ENCODE measurements around the gene HOXA3.
A peak's percentile ranks its signal among the peaks of the same experiment; 100 is the strongest.

Gene HOXA3
- total RNA-seq = 0 to 0.09 (median 0) reads per million in 3 donors

DNA sequence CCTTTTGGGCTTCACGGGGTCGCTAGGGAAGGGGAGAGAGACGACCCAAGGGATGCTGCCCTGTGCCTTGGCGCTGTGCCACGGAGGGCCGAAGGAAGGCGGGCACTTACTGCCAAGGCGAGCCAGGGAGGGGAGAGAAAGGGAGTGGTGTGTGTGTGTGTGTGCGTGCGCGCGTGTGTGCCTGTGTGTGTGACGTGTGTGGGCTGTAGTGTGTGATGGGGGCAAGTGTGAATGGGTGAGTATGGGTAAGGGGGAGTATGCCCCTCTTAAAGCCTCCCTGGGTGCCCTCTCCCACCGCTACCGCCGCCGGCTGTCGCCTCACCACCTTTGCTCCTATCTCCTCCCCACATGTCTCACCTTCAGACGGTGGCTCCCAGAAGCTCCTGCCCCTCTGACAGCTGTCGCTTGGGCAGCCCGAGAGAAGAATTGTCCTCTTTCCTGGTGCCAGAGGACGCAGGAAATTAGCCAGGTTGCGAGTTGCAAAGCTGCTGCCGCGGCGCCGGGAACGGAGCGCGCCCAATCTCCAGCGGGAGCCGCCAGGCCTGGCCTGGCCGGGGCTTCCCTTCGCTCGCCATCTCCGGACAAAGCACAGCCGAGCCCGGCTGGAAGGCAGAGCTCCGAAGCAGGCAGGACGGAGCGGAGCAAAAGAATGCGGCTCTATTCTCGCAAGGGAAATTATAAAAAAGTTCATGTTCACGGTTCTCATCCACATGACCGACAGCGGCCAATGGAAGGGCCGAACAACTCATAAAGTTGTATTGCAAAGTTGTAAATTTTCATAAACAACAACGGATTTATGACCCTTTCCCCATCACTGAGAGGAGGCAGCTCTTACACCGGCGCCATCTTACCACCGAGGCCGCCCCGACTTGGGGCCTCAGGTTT is at the start of gene HOXA3:
Gene HOXA3 (minus strand): TSS at position 653 of the 885 bp plus-strand sequence. CDS start 41,943 bp downstream, outside the sequence.
- no peaks in the 10 kb centered on the region for H3K9me3 ChIP-seq (ENCODE audit: control insufficient read depth, low read length)
- no peak for DNase-seq
- H3K27me3 ChIP-seq (replicated peaks; ENCODE audit: control insufficient read depth, insufficient read depth, low read length, poor library complexity, severe bottlenecking) = peaks cover 91% of the 10 kb centered on the region
- peak within 1 kb of the TSS; percentile 48 for H3K4me3 ChIP-seq (ENCODE audit: insufficient read depth, low read depth, low read length, poor library complexity, severe bottlenecking)
- peaks cover 46% of the 10 kb centered on the region for H3K4me1 ChIP-seq (ENCODE audit: control insufficient read depth, insufficient read depth, low read length, poor library complexity, severe bottlenecking)
- no peak within 1 kb of the TSS for H3K27ac ChIP-seq (ENCODE audit: insufficient read depth, low read length, poor library complexity, severe bottlenecking)
- no peaks in the 10 kb centered on the region for H3K36me3 ChIP-seq (ENCODE audit: control insufficient read depth, insufficient read depth, low read length)

DNA sequence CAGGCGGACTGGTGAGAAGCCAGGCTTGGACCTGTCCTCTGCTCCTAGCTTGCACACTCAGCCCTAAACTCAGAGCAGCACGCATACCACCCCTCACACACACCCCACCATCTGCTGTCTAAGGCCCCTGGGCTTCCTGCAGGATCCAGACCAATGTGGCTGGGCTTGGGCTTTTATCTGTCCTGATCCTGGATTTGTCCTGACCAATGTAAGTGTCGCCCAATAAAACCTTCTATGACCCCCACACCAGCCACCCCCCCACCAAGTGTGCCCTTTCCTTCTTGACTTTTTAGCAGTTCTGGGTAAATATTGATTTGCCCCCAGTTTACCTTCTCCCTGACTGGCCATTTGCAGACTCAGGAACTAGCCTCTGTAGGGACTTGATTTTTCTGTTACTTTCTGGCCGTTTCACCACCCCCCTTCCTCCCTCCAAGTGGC is 49.2 kb upstream of the HOXA3 start:
- Histone ChIP-seq H3K27ac (ENCODE audit: insufficient read depth, low read length, poor library complexity, severe bottlenecking) (no peak overlapping the region), H3K36me3 (ENCODE audit: control insufficient read depth, insufficient read depth, low read length) (no peaks in the 10 kb centered on the region), H3K27me3 (replicated peaks; ENCODE audit: control insufficient read depth, insufficient read depth, low read length, poor library complexity, severe bottlenecking) (peaks cover 82% of the 10 kb centered on the region), H3K4me3 (ENCODE audit: insufficient read depth, low read depth, low read length, poor library complexity, severe bottlenecking) (no peak overlapping the region), H3K4me1 (ENCODE audit: control insufficient read depth, insufficient read depth, low read length, poor library complexity, severe bottlenecking) (peaks cover 35% of the 10 kb centered on the region), H3K9me3 (ENCODE audit: control insufficient read depth, low read length) (no peaks in the 10 kb centered on the region)
- DNase-seq = no peak

DNA sequence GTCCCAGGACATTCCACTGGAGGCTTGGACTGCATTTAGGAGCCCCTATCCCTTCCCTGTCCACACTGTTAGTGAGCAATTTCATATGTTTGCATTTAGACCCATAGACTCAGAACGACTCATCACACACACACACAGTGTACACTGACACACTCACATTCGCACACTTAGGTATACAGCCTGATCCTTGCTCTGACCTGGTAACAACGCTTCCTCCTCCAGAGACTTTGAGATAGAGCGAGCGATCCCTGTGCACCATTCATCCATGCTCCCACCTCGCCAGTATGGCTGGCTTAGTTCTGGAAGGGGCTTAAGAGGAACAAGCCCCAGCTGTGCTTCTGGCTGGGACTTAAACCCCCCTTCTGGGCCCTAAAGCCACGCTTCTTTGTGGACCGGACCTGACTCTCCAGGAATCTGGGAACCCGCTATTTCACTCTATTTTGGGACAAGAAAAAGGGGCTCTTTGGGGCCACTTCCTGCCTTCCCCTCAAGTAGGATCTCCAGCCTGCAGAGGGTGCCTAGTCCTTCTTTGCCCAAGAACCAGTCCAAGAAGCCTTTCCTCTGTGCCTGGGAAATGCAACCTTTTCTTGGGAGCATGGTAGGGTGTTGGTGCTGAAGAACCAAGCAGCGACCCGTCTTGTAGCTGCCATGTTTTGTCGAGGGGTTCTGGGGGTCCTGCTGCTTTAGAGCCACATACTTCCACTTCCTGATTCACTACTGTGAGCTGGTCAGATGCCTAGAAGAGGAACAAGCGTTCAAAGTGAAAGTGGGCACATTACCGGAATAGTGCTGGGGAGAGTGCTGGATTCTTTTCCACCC is 48.6 kb upstream of the HOXA3 start:
- H3K27me3 ChIP-seq (replicated peaks; ENCODE audit: control insufficient read depth, insufficient read depth, low read length, poor library complexity, severe bottlenecking) = peaks cover 83% of the 10 kb centered on the region
- no peak for DNase-seq
- H3K27ac ChIP-seq (ENCODE audit: insufficient read depth, low read length, poor library complexity, severe bottlenecking) = no peak overlapping the region
- H3K4me3 ChIP-seq (ENCODE audit: insufficient read depth, low read depth, low read length, poor library complexity, severe bottlenecking) = no peak overlapping the region
- peaks cover 35% of the 10 kb centered on the region for H3K4me1 ChIP-seq (ENCODE audit: control insufficient read depth, insufficient read depth, low read length, poor library complexity, severe bottlenecking)
- H3K36me3 ChIP-seq (ENCODE audit: control insufficient read depth, insufficient read depth, low read length) = no peaks in the 10 kb centered on the region
- H3K9me3 ChIP-seq (ENCODE audit: control insufficient read depth, low read length) = no peaks in the 10 kb centered on the region

DNA sequence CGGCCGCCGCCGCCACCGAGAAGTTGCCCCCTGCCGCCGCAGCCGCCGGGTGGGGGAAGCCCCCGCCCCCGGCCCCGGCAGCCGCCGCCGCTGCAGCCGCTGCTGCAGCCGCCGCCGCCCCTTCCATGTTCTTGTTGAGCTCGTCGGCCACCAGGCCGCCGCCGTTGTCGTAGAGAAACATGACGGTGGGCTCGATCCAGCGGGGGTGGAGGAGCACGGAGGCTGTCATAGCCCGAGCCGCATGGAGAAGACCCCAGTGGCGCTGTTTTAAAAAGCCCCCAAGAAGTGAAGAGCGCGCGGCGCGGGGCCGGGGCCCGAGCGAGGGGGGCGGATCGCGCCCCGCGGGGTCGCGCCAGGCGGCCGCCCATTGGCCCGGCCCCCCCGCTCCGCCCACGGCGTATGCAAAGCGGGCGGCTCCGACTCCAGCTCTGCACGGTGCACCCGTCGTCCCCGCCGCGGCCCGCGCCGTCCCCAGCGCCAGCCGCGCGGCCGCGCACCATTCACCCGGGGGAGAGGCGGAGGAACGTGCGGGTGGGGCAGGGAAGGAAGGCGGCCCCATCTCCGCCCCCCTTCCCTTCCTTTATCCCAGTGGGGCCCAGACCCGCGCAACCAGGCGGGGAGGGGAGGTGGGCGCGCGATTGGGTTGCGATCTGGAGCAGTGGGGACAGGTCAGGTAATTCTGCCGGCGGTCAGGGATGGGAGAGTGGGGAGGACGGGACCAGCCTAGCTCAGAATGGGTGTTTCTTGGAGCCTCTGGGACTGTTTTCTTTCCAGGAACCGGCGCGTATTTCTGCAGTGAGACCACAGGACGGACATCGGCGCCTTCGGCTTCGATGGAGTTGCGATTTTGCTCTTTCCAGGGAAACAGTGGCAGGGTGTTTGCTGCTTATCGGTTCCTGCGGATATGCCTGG is 47.7 kb upstream of the HOXA3 start, which contains the start of gene HOXA13:
Gene HOXA13 (minus strand): TSS at position 243 of the 912 bp plus-strand sequence. CDS start 14 bp downstream, at position 229.
- H3K4me3 ChIP-seq (ENCODE audit: insufficient read depth, low read depth, low read length, poor library complexity, severe bottlenecking) = peak within 1 kb of the TSS; percentile 20
- peaks cover 80% of the 10 kb centered on the region for H3K27me3 ChIP-seq (replicated peaks; ENCODE audit: control insufficient read depth, insufficient read depth, low read length, poor library complexity, severe bottlenecking)
- DNase-seq = no peak
- H3K27ac ChIP-seq (ENCODE audit: insufficient read depth, low read length, poor library complexity, severe bottlenecking) = no peak within 1 kb of the TSS
- peaks cover 28% of the 10 kb centered on the region for H3K4me1 ChIP-seq (ENCODE audit: control insufficient read depth, insufficient read depth, low read length, poor library complexity, severe bottlenecking)
- no peaks in the 10 kb centered on the region for H3K36me3 ChIP-seq (ENCODE audit: control insufficient read depth, insufficient read depth, low read length)
- no peaks in the 10 kb centered on the region for H3K9me3 ChIP-seq (ENCODE audit: control insufficient read depth, low read length)

DNA sequence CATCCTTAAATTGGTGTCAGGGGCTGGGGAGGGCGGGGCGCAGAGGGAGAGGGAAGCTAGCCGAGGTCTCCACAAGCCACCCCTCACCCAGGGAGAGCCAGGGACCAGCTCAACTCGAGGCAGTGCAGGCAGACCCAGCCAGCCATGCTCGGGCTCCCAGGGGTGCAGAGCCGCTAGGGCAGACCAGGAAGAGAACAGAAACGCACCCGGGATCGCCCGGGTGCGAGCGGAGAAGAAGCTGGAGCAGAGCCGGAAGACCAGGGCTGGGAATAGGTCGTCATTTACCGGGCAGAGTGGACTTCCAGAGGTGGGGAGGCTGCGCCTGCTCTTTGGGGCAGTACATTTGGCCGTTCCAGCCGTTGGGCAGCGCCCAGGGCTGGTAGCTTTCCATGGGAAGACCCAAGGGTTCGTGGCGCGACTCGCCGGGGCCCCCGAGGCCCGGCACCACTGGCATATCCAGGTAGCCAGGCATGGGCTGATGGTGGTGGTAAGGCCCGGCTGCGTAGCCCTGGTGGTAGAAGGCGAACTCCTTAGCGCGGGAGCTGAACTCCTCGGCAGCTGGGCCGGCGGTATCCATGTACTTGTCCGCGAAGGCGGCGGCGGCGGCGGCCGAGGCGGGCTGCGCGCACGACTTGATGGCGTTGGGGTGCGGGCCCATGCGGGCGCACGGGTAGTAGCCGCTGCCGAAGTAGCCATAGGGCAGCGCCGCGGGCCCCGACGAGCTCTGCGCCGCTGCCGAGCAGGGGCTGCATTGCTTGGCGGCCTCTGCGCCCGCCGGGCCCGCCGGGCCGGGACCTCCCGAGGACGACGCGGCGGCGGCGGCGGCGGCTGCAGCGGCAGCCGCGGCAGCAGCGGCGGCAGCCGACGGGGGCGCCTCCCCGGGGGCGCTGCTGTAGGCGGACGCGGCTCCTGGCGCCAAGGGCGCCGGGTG is 46.8 kb upstream of the HOXA3 start:
- no peaks in the 10 kb centered on the region for H3K9me3 ChIP-seq (ENCODE audit: control insufficient read depth, low read length)
- H3K27me3 ChIP-seq (replicated peaks; ENCODE audit: control insufficient read depth, insufficient read depth, low read length, poor library complexity, severe bottlenecking) = peaks cover 70% of the 10 kb centered on the region
- no peaks in the 10 kb centered on the region for H3K36me3 ChIP-seq (ENCODE audit: control insufficient read depth, insufficient read depth, low read length)
- H3K27ac ChIP-seq (ENCODE audit: insufficient read depth, low read length, poor library complexity, severe bottlenecking) = no peak overlapping the region
- peak overlapping the region; percentile 17 for H3K4me3 ChIP-seq (ENCODE audit: insufficient read depth, low read depth, low read length, poor library complexity, severe bottlenecking)
- peaks cover 24% of the 10 kb centered on the region for H3K4me1 ChIP-seq (ENCODE audit: control insufficient read depth, insufficient read depth, low read length, poor library complexity, severe bottlenecking)
- no peak for DNase-seq

DNA sequence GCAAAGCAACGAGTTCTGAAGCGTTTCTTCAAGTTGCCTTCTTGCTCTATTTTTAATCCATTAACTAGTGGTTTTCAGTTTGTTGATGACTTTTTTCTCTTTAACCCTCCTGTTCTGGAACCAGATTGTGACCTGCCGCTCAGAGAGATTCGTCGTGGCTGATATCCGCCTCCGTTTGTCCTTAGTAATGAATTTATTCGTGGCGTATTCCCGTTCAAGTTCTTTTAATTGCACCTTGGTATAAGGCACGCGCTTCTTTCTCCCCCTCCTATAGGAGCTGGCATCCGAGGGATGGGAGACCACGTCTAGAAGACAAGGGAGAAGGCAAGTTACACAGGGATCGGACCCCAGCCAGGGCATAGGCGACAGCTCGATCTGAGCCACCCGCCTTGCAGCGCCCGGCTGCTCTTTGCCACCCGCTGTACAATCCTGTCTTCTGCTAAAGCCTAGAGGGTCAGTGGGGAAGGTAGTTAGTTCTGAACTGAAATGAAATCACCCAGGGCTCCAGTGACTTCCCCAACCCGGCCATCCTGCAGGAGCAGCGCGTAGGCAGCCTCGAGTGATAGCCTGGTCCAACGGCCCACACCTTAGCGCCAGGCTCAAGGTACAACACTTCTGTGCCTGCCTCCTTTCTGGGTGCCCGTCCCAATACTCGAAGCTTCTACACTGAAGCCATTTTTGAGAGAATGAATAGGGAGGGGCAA is 45.9 kb upstream of the HOXA3 start:
- Histone ChIP-seq H3K27ac (ENCODE audit: insufficient read depth, low read length, poor library complexity, severe bottlenecking) (no peak overlapping the region), H3K4me3 (ENCODE audit: insufficient read depth, low read depth, low read length, poor library complexity, severe bottlenecking) (no peak overlapping the region), H3K36me3 (ENCODE audit: control insufficient read depth, insufficient read depth, low read length) (no peaks in the 10 kb centered on the region), H3K9me3 (ENCODE audit: control insufficient read depth, low read length) (no peaks in the 10 kb centered on the region), H3K4me1 (ENCODE audit: control insufficient read depth, insufficient read depth, low read length, poor library complexity, severe bottlenecking) (peaks cover 29% of the 10 kb centered on the region), H3K27me3 (replicated peaks; ENCODE audit: control insufficient read depth, insufficient read depth, low read length, poor library complexity, severe bottlenecking) (peaks cover 71% of the 10 kb centered on the region)
- DNase-seq = no peak

DNA sequence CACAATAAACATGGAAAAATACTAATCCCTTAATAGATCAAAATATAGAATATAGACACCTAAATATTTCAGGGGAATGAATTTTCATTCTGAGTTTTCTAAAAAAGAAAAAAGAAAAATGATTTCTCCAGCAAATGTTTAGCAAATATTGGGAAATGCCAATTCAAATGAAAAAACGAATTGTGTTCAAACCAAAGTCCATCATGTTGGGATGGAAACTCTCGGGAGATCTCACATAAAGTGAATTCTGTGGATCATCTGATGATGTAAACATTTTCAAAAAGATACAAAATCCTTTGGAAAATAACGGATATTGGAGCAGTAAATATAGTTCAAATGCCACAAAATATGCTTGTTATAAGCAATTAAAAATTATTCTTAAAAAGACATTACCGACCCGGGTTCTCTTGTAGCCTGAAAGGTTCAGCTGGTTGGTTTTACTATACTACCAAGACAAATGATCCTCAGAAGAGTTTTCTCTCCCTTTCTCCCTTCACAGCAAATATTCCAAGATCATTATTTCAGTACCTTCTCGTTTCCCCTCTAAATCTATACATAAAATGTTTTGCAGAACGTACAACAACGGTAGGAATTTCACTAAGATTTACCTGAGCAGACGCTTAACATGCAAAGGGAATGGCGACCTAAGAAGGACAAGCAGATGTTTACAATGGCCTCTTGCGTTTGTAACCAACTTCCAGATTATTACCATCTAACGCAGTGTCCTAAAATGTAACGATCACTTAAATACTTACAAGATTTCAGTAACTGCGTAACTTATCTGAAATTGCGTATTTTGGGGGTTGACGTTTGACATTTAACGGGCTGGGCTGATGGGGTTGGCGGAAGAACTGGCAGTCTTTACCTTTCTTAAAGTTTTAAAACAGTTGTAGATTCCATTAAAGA is 45.0 kb upstream of the HOXA3 start:
- Histone ChIP-seq H3K9me3 (ENCODE audit: control insufficient read depth, low read length) (no peaks in the 10 kb centered on the region), H3K4me1 (ENCODE audit: control insufficient read depth, insufficient read depth, low read length, poor library complexity, severe bottlenecking) (peaks cover 35% of the 10 kb centered on the region), H3K4me3 (ENCODE audit: insufficient read depth, low read depth, low read length, poor library complexity, severe bottlenecking) (no peak overlapping the region), H3K36me3 (ENCODE audit: control insufficient read depth, insufficient read depth, low read length) (no peaks in the 10 kb centered on the region), H3K27me3 (replicated peaks; ENCODE audit: control insufficient read depth, insufficient read depth, low read length, poor library complexity, severe bottlenecking) (peaks cover 76% of the 10 kb centered on the region), H3K27ac (ENCODE audit: insufficient read depth, low read length, poor library complexity, severe bottlenecking) (no peak overlapping the region)
- no peak for DNase-seq

DNA sequence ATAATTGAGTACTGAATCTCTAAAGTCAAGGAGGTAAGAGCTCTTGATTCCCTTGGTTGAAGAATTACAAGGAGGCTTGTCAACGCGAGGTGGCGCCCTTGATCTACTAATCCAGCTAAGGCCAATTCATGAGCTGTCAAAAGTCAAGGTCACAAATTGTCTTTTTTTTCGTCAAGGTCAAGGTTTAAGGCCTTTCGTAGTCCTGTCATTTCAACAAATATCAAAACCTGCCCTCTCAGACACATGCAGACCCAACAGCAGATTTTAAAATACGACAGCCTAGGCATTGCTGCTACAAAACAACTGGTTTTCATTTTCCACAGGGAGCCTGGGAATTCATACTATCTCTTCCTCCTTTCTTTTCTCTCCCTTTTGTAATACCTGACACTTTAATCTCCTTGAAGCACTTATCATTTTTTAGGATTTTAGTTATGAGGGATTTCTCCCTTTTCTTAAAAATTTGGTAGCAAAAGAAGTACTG is 43.9 kb upstream of the HOXA3 start:
- Histone ChIP-seq H3K4me1 (ENCODE audit: control insufficient read depth, insufficient read depth, low read length, poor library complexity, severe bottlenecking) (peaks cover 37% of the 10 kb centered on the region), H3K36me3 (ENCODE audit: control insufficient read depth, insufficient read depth, low read length) (no peaks in the 10 kb centered on the region), H3K27ac (ENCODE audit: insufficient read depth, low read length, poor library complexity, severe bottlenecking) (no peak overlapping the region), H3K27me3 (replicated peaks; ENCODE audit: control insufficient read depth, insufficient read depth, low read length, poor library complexity, severe bottlenecking) (peaks cover 75% of the 10 kb centered on the region), H3K4me3 (ENCODE audit: insufficient read depth, low read depth, low read length, poor library complexity, severe bottlenecking) (no peak overlapping the region), H3K9me3 (ENCODE audit: control insufficient read depth, low read length) (no peaks in the 10 kb centered on the region)
- DNase-seq = peak; percentile 60 to 74 (median 61)

All from effector memory CD4-positive, alpha-beta T cell (primary cell).